Islet precursor cell (in vitro differentiated cells): ENCODE results near the gene INPP5D.
"Not testable (repeated sequence)": the region's sequence is repeated elsewhere in the genome, so short reads cannot be mapped to it uniquely, and the experiment has no call there.

ENCODE experiments used
- DNase-seq: peaks from one replicate; pipeline ENCODE4 v3.0.0-alpha.2; 2018

Gene INPP5D

DNA sequence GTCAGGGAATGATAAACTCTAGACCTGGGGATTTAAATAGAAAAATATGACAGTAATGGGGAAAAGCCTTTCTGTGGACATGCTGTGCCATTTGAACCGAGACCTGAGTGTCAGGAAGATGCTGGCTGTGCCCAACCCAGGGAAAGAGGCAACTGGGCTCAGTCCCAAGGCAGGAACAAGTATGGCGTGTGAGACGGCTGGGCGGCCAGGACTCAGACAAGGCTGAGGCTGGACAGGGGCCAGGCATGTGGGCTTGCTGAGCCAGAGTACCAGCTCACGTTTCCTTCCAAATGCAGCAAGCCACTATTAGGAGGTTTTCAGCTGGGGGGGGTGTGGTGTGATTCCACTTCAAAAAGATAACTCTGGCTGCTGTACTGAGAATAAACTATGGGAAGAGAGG, 92.4 kb downstream of the INPP5D start:
- DNase-seq, result no peak

DNA sequence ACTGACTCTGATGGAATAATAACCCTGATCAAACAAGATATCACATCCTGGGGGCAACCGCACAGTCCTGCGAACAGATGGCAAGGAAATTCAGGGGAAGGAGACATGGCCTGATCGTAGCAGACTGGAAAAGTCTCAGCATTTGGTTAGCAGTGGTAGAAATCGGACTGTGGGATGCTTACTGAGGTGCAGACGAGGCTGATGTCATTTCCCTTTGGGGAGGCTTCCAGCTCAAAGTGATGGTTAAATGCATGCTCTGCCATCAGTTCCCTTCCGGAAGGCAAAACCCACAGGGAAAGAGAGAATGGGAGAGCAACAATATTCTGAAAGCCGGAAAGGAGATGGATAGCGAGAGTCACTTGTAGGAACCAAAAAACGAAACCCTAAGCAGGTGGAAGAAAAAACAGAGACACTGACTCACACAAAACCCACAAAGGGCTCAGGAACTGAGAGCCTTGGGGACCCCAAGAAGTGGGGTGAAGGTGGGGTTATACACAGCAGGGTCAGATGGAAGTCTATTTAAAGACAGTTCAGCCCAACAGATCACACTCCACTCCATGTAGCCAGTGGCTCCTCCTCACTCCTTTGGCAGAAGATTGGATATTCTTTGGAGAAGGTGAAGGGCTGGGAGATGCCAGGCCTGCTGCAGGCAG, 93.1 kb downstream of the INPP5D start:
- no peak for DNase-seq

GRCh38 chr2:233156001-233156400, 95.9 kb downstream of the INPP5D start:
- DNase-seq, result no peak

- DNase-seq, result not testable (repeated sequence)
Measured at GRCh38 chr2:233156461-233156860, 96.3 kb downstream of the INPP5D start.

DNA sequence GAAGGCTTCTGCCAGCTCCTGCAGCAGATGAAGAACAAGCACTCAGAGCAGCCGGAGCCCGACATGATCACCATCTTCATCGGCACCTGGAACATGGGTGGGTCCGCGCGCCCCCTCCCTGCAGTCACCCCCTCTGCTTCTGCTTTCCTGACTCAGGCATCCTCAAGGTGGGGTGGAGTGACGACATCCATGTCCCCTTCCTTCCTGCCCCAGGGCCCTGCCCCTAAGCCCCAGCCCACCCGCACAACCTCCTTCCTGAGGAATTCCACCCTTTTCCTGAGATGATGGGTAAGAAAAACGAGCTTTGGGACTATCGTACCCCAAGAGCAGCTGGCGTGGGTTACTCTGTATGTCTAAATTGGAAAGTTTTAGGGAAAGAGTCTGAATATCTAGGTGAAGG, 101.6 kb downstream of the INPP5D start:
- no peak for DNase-seq

GRCh38 chr2:233162770-233163169, 102.6 kb downstream of the INPP5D start:
- DNase-seq, result no peak

DNA sequence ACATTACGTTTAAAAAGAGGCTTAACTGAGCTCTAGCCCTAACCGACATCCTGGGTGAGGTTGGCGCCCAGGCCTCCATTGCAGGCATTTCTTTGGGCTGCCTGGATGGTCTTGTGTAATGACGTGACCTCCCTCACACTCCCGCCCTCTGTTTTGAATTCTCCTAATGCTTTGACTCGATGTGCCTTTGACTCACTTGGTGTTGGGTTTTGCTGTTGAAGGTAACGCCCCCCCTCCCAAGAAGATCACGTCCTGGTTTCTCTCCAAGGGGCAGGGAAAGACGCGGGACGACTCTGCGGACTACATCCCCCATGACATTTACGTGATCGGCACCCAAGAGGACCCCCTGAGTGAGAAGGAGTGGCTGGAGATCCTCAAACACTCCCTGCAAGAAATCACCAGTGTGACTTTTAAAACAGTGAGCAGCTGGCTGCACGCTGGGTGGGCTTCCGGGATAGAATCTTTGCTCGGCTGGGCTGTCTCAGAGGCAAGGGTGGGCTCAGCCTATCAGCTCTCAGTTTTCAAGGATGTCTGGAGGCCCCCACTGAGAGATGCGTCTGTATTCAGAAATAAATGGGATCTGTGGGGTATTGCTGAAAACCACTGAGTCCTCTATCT, 103.5 kb downstream of the INPP5D start:
- no peak for DNase-seq

GRCh38 chr2:233164128-233164635, 104.0 kb downstream of the INPP5D start:
- DNase-seq, result no peak

GRCh38 chr2:233164967-233165366, 104.8 kb downstream of the INPP5D start:
- DNase-seq, result no peak

DNA sequence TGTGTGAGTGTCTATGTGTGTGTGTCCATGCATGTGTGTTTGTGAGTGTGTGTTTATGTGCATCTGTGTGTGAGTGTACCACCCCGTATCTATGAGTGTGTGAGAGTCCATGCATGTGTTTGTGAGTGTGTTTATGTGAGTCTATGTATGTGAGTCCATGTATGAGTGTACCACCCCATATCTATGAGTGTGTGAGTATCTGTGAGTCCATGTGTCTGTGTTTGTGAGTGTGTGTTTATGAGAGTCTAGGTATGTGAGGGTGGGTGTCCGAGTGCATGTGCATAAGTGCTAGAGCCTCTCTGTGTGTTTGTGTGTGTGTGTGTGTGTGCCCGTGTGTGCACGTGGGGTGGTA, 105.4 kb downstream of the INPP5D start:
- DNase-seq, result no peak

DNA sequence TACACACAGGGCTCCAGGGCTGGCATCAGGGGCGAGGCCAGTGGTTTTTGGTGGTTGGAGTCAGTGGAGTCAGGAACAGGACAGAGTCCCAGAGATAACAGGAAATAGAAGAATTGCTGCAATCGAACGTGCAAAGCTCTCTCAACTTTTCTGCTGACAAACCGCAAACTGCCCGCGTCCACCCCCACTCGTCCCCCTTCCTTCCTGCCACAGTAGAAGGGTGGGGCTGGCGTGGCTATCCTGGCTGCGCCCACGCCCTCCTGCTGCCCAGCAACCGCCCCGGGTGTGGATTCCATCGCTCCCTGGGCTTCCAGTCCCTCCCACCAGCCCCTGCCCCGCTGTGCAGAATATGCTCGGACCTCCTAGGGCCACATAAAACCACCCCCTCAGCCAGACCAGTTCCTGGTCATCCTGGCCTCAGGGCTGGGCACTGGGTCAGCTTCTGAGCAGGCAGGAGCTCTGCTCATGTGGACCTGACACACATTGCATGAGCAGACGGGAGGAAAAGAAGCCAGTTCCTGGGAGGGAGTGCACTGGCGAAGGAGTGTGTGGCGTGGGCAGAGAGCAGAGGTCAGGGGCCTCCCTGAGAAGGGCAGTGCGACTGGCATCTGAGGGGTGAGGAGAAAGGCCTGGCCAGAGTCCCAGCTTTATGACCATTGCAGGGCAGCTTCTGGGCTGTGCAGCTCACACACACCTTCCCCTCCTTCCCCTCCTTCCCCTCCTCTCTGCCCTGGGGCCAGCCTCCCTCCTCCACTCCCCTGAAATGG, 105.9 kb downstream of the INPP5D start:
- DNase-seq, result no peak

- no peak for DNase-seq
Measured at GRCh38 chr2:233168445-233168844, 108.3 kb downstream of the INPP5D start.

DNA sequence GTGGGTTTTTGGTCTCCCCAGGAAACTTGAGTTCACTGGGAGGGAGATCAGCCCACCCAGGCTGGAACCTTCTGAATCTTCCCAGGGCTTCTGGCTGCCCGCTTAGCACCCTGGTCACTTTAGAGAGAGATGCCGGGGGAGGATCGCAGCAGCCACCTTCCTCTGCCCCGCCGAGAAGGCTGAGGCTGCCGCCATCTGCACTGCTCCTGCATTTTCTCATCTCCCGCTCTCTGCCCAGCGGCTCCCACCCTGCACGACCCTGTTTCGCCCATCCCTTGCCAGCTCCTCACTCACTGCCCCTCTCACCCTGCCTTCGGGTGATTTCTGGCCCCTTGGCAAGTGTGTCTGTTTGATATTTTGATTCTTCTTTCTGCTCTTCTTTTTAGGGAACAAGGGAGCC, 108.8 kb downstream of the INPP5D start:
- no peak for DNase-seq

DNA sequence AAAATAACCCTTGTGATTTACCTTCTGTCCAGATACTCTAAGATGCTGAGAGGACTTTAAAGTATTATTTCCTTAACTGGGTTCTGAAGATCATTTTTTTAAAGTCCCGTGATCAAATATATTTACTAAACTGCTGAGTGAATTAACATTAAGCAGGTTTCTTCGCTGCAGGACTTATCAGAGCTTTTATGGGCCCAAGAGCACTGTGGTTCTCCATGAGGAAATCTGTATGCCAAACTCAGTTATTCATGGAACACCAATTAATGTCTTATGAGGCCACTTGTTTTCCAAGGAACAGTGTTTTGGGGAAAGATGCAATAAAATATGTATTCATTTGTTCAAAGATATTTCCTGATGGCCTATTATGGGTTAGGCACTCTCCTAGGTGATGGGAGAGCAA, 111.2 kb downstream of the INPP5D start:
- no peak for DNase-seq

- no peak for DNase-seq
Measured at GRCh38 chr2:233173115-233173514, 113.0 kb downstream of the INPP5D start.

GRCh38 chr2:233174137-233174536, 114.0 kb downstream of the INPP5D start:
- DNase-seq, result no peak

DNA sequence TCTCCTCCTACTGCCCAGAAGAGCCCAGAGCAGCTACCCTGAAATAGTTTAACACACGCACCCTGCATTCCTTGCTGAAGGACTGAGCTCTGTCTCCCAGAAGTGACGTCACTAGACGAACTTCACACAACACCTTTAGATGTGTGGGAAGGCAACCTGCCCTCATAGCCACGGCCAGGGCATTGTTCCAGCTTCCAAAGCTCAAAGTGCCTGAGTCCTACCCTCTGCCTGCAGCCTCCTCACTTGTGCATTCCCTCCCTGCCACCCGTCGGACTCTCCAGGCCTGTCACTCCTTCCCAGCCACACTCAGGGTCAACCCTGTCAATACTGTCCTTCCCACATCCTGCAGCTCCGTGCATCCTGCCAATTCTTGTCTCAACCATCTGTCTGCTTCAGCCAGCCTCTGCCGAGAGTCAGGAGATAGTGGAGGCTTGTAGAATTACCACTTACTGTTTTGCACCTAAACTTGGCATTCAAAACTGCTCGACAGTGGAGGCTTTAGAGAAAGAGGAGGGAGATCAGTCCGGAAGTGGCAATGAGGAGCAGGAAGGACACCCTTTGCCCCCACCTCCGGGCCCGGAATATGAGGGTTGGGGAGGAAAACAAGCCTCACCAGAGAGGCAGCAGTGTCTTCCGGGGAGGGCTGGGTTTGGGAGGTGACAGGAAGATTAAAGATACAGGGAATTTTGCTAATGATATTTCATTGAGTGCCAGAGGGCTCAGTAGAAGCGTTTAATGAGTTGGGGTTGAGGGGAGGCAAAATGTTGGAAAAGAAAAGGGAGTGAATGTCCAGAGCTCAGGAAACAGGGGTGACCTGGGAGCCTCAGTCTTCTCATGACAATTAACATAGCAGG, 119.1 kb downstream of the INPP5D start:
- DNase-seq, result no peak

DNA sequence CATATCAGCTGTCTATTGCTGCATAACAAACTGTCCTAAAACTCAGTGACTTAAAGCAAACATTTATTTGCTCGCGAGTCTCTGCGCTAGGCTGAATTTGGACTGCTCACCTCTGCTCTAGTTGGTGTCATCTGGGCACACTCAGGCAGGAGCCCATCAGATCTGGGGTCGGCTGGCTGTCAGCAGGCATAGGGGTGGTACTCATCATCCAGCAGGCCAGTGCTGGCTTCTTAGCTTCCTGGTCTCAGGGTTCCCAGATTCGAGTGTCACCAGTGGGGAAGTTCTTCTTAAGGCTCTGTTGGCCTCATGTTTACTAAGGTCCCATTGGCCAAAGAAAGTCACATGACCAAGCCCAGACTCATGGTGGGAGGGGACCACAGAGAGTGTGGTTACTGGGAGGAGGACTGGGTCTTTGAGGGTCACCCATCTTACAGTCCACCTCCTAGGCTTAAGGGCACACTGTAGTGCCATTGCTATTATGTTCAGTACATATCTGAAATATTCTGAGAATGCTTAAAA, 119.8 kb downstream of the INPP5D start:
- DNase-seq, result no peak

DNA sequence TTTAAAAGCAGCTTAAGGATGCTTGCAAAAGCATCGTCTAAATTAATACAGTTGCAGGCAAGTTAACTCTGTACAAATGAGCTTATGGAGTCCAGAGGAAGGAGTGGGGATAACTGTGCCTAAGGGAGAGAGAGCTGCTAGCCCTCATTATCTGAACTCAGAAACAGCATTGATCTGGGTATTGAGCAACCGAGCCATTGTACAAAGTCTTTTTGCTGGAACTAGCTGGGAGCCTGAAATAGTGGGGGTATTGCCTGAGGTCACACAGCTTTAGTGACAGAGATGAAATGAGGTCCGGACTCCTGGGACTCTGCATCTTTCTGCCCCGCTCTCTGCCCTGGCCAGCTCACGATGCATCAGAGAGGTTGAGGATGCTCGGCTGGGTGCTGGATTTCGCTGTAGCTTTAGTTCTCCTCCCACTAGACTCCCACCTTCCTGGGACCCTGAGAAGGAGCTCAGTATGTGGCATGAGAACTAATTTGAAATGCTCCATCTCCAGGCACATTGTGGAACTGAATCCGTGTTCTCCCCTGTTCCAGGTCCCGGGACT, 123.8 kb downstream of the INPP5D start:
- no peak for DNase-seq

DNA sequence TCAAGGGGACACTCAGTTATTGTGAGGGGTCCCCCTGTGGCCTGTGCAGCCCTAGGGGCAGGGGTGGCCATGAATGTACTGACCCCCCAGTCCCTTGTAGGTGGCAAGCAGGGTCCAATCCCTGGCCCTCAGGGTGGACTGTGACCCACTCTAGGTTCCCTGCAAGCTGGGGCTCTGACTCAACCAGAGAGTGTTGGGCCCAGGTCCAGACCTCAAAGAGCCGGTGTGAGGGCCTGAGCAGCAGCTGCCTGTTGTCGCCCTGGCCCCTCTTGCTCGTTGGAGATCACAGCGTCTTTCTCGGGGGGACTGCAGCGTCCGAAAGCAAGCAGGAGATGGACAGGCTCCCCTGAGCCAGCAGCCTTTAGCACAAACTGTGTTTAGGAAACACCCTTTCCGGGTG, 124.5 kb downstream of the INPP5D start:
- no peak for DNase-seq

DNA sequence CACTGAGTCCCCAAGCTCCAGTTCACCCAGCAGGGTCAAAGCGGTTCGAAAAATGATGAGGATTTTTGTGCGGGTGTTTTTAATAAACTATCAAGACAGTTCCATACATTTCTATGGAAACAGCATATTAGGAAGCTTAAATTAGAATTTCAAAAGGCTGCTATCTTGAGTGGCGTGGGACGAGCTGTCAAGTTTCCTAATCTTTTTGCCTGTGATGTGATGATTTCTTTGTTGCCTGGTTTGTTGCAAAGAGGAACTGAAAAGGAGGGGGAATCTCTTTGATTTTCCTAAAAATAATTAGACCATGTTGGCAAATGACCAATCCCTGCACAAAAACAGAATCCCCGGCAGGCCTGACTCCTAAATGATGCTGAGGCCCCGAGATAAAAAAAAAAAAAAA, 125.2 kb downstream of the INPP5D start:
- no peak for DNase-seq

- no peak for DNase-seq
Measured at GRCh38 chr2:233185963-233186362, 125.8 kb downstream of the INPP5D start.

GRCh38 chr2:233186851-233187250, 126.7 kb downstream of the INPP5D start:
- no peak for DNase-seq
